PFSK-1 (cell line): ENCODE results near the gene DPYD.

ENCODE experiments used
- FOXP2 ChIP-seq: optimal IDR thresholded peaks from 2 replicates; pipeline ENCODE3; 2011; ENCODE audit warnings: borderline replicate concordance, control low read depth, inconsistent platforms; ENCODE audit not compliant: insufficient read depth; ENCODE audit errors: extremely low read length, extremely low read depth
- POLR2AphosphoS5 ChIP-seq: IDR thresholded peaks from 2 replicates; pipeline ENCODE4 v1.6.1; 2012; ENCODE audit warnings: low read depth, mild to moderate bottlenecking, control low read depth, low read length, moderate library complexity
- SIN3A ChIP-seq: IDR thresholded peaks from 2 replicates; pipeline ENCODE4 v1.6.1; 2012; ENCODE audit warnings: mild to moderate bottlenecking, low read length, moderate library complexity, borderline replicate concordance; ENCODE audit not compliant: insufficient read depth
- TAF1 ChIP-seq: IDR thresholded peaks from 2 replicates; pipeline ENCODE4 v1.6.1; 2012; ENCODE audit warnings: low read length, control low read depth, borderline replicate concordance; ENCODE audit not compliant: insufficient read depth
- TF ChIP-seq, protein P1 (sequence below), 2 experiments: IDR thresholded peaks; 2 replicates each; pipeline versions ENCODE4 v1.6.1 to v1.8.0; 2011 to 2012; ENCODE audit warnings: low read depth in 2 of 2, low read length in 2 of 2, control low read depth in 1 of 2, inconsistent platforms in 1 of 2, mild to moderate bottlenecking in 1 of 2, moderate library complexity in 1 of 2; ENCODE audit not compliant: insufficient read depth in 1 of 2

DNA sequence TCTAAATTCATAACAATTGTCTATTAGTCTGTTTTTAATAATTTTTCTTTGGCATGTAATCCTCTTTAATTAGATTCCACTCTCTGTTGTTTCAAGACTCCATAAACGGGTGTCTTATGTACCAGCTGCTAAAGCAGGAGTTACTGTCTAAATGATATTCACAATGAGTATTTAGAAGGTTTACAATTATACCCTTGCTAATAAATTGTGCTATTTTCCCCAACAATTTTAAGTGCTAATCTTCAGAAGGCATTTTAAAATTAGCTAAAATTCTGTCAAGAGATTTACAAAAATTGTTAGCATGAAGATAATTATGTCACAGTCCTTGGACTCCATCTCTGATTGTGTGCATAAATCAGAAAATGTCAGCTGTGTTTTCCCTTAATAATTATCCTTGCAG is 83.7 kb downstream of the DPYD start:
- TF ChIP-seq, protein P1, sequence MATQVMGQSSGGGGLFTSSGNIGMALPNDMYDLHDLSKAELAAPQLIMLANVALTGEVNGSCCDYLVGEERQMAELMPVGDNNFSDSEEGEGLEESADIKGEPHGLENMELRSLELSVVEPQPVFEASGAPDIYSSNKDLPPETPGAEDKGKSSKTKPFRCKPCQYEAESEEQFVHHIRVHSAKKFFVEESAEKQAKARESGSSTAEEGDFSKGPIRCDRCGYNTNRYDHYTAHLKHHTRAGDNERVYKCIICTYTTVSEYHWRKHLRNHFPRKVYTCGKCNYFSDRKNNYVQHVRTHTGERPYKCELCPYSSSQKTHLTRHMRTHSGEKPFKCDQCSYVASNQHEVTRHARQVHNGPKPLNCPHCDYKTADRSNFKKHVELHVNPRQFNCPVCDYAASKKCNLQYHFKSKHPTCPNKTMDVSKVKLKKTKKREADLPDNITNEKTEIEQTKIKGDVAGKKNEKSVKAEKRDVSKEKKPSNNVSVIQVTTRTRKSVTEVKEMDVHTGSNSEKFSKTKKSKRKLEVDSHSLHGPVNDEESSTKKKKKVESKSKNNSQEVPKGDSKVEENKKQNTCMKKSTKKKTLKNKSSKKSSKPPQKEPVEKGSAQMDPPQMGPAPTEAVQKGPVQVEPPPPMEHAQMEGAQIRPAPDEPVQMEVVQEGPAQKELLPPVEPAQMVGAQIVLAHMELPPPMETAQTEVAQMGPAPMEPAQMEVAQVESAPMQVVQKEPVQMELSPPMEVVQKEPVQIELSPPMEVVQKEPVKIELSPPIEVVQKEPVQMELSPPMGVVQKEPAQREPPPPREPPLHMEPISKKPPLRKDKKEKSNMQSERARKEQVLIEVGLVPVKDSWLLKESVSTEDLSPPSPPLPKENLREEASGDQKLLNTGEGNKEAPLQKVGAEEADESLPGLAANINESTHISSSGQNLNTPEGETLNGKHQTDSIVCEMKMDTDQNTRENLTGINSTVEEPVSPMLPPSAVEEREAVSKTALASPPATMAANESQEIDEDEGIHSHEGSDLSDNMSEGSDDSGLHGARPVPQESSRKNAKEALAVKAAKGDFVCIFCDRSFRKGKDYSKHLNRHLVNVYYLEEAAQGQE (IDR thresholded peaks at IDR 0.05; ENCODE audit: insufficient read depth in 1 of 2, low read depth in 2 of 2, low read length in 2 of 2), result no peak
- TF ChIP-seq TAF1 (no peak), SIN3A (no peak), POLR2AphosphoS5 (no peak), FOXP2 (no peak)
